Measurements from ENCODE around the gene WWOX. TPM values are rescaled to one million over a fixed set of nuclear protein-coding genes. Genes with fewer than 3 reads are reported as not detected.

WWOX gene
- total and polyA plus RNA-seq, 2 of the 8 experiments (the other 6 are each of a cell fraction or from before 2014, with no cell fraction given) = 5.4 to 16.7 TPM

GRCh38 chr16:79008869-79009179 is 909.4 kb downstream of the WWOX start:
- WGBS, 2 experiments (ENCODE audit: extremely low coverage in 1 of 2, insufficient coverage in 1 of 2, insufficient read length in 1 of 2, insufficient replicate concordance in 2 of 2, low coverage in 1 of 2, low lambda C conversion rate in 2 of 2, missing lambda C conversion rate in 1 of 2) = 89% methylated on average over 7 of the region's 7 CpGs; no CpG with 5 or more reads in 1 of the 2 experiments
- no peak overlapping the region for H3K14ac ChIP-seq (ENCODE audit: insufficient read length)
- no peaks in the 10 kb centered on the region for H4K20me1 ChIP-seq (replicated peaks in 1 of 2; ENCODE audit: control insufficient read depth in 1 of 2, insufficient read depth in 2 of 2, low read length in 2 of 2)
- ChIA-PET POLR2A (ENCODE audit: partially characterized antibody) (interaction anchor here (1.5 kb wide), 1 partner anchor 13 kb away, joined by 3 read pairs; no protein-coding TSS in a partner anchor), CTCF (ENCODE audit: partially characterized antibody) (no interaction called here)
- no peak overlapping the region for H3K4me2 ChIP-seq (ENCODE audit: insufficient read depth in 1 of 2, low read depth in 2 of 2, low read length in 2 of 2)
- no peak overlapping the region for H4K5ac ChIP-seq (ENCODE audit: insufficient read length, low read depth, low read length)
- no peak overlapping the region for H3K9ac ChIP-seq (replicated peaks in 1 of 4; ENCODE audit: extremely low read depth in 1 of 4, low read depth in 3 of 4, low read length in 3 of 4)
- FAIRE-seq (no peak), DNase-seq (ENCODE audit: low read depth in 1 of 2, low spot score in 2 of 2) (no peak)
- H3K4me3 ChIP-seq (ENCODE audit: extremely low read depth in 1 of 4, insufficient read depth in 2 of 4, low read depth in 3 of 4, low read length in 4 of 4) = no peak overlapping the region
- H3K4me1 ChIP-seq (replicated peaks in 1 of 4; ENCODE audit: control insufficient read depth in 3 of 4, insufficient read depth in 4 of 4, low read length in 3 of 4) = peaks cover 0 to 4% (median 0%) of the 10 kb centered on the region in 4 experiments; a peak in 1 of 7 replicates
- no peaks in the 10 kb centered on the region for H3K23me2 ChIP-seq (ENCODE audit: low read depth, low read length)
- H2BK5ac ChIP-seq (ENCODE audit: low read depth, low read length) = no peak overlapping the region
- H2BK120ac ChIP-seq (replicated peaks; ENCODE audit: low read depth, low read length) = no peak overlapping the region
- no peak overlapping the region for H2BK20ac ChIP-seq (ENCODE audit: low read length)
- no peak overlapping the region for H3K4ac ChIP-seq (replicated peaks; ENCODE audit: insufficient read length, low read depth, low read length)
- no peak overlapping the region for H4K8ac ChIP-seq (ENCODE audit: extremely low read depth, insufficient read depth, low read length)
- no peak overlapping the region for H3K18ac ChIP-seq (ENCODE audit: extremely low read depth, low read length)
- 0 out of 7 replicates have a peak, but pooled peaks cover 0 to 2% (median 0%) of the 10 kb centered on the region in 4 experiments for H3K27me3 ChIP-seq (replicated peaks in 1 of 4; ENCODE audit: control insufficient read depth in 3 of 4, extremely low read depth in 1 of 4, insufficient read depth in 3 of 4, low read length in 3 of 4)
- H3K79me2 ChIP-seq (ENCODE audit: control insufficient read depth in 1 of 2, insufficient read depth in 2 of 2, low read length in 2 of 2) = no peaks in the 10 kb centered on the region
- H2BK12ac ChIP-seq (ENCODE audit: low read depth, low read length) = no peak overlapping the region
- no peak overlapping the region for H2AFZ ChIP-seq (ENCODE audit: low read length)
- H2BK15ac ChIP-seq (ENCODE audit: low read length) = no peak overlapping the region
- no peak overlapping the region for H3K56ac ChIP-seq (replicated peaks; ENCODE audit: insufficient read length, low read depth, low read length)
- H4K91ac ChIP-seq (replicated peaks; ENCODE audit: insufficient read length, low read length) = no peak overlapping the region
- no peak overlapping the region for H3K27ac ChIP-seq (ENCODE audit: low read depth, low read length)
- H3K36me3 ChIP-seq (ENCODE audit: control insufficient read depth in 2 of 4, insufficient read depth in 4 of 4, low read length in 3 of 4) = no peaks in the 10 kb centered on the region
- H3K23ac ChIP-seq (ENCODE audit: insufficient read length) = no peak overlapping the region
- H2AK5ac ChIP-seq (ENCODE audit: low read depth, low read length) = no peak overlapping the region
- H3K9me3 ChIP-seq (ENCODE audit: insufficient read depth in 2 of 2, low read depth in 1 of 2, low read length in 1 of 2) = no peaks in the 10 kb centered on the region
- no peaks in the 10 kb centered on the region for H3K79me1 ChIP-seq (ENCODE audit: low read depth, low read length)
- TF ChIP-seq SIN3A (conservative IDR thresholded peaks at IDR 0.05 in 1 of 2, IDR thresholded peaks at IDR 0.05 in 1 of 2; ENCODE audit: low read depth in 1 of 2, low read length in 2 of 2) (no peak), GABPA (IDR thresholded peaks at IDR 0.05; ENCODE audit: borderline replicate concordance, insufficient read depth, low read length) (no peak), SP2 (IDR thresholded peaks at IDR 0.05; ENCODE audit: low read length) (no peak), FOSL1 (IDR thresholded peaks at IDR 0.05; ENCODE audit: insufficient read depth, low read depth, low read length) (no peak), EP300 (IDR thresholded peaks at IDR 0.05; ENCODE audit: borderline replicate concordance in 1 of 2, low read depth in 2 of 2, low read length in 2 of 2) (no peak), RAD21 (IDR thresholded peaks at IDR 0.05 in 1 of 2, conservative IDR thresholded peaks at IDR 0.05 in 1 of 2; ENCODE audit: low read depth in 2 of 2, low read length in 2 of 2) (no peak), HDAC6 (IDR thresholded peaks at IDR 0.05; ENCODE audit: low read depth, low read length) (no peak), CHD1 (IDR thresholded peaks at IDR 0.05; ENCODE audit: low read depth, low read length) (no peak), TEAD4 (IDR thresholded peaks at IDR 0.05; ENCODE audit: low read depth, low read length) (no peak), TCF12 (IDR thresholded peaks at IDR 0.05; ENCODE audit: low read depth, low read length) (no peak), ATF3 (IDR thresholded peaks at IDR 0.05; ENCODE audit: insufficient read depth, low read depth, low read length) (no peak), EZH2 (IDR thresholded peaks at IDR 0.05; ENCODE audit: low read depth, low read length, severe bottlenecking) (no peak)
- TF ChIP-seq, protein P1, sequence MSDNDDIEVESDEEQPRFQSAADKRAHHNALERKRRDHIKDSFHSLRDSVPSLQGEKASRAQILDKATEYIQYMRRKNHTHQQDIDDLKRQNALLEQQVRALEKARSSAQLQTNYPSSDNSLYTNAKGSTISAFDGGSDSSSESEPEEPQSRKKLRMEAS (IDR thresholded peaks at IDR 0.05) = no peak

Data from H1 (cell line).